ENCODE results near the gene HSF5. TPM values are rescaled to one million over a fixed set of nuclear protein-coding genes. Genes with fewer than 3 reads are reported as not detected.
"Not testable (repeated sequence)": the region's sequence is repeated elsewhere in the genome, so short reads cannot be mapped to it uniquely, and the experiment has no call there.

The HSF5 gene
- total RNA-seq, 1 donor from 2014 or later: 0.20 TPM

DNA sequence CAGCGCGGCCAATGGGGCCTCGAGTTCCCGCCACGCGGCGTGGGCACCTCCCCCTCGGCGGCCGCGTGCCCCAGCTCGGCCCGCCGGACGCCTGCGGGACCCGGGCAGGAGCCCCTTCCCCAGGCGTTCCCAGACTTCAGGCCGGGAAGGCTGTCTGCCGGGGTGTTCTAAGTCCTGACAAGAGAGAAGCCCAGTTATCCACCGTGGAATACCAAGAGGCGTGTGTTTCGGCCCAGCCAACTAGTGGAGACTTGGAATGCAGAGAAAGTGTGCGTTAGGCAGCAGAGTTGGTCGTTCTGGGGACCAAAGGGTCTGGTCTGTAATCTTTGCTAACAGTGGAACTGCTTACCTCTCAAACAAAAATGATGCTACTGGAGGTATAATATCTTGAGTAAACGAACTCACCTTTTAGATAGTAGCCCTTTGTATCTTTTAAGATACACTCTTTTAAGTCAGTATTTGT, 251 bp upstream of the HSF5 start:
- H3K9me3 ChIP-seq: no peaks in the 10 kb centered on the region
- H3K27me3 ChIP-seq: no peaks in the 10 kb centered on the region
- TF ChIP-seq, protein P1, sequence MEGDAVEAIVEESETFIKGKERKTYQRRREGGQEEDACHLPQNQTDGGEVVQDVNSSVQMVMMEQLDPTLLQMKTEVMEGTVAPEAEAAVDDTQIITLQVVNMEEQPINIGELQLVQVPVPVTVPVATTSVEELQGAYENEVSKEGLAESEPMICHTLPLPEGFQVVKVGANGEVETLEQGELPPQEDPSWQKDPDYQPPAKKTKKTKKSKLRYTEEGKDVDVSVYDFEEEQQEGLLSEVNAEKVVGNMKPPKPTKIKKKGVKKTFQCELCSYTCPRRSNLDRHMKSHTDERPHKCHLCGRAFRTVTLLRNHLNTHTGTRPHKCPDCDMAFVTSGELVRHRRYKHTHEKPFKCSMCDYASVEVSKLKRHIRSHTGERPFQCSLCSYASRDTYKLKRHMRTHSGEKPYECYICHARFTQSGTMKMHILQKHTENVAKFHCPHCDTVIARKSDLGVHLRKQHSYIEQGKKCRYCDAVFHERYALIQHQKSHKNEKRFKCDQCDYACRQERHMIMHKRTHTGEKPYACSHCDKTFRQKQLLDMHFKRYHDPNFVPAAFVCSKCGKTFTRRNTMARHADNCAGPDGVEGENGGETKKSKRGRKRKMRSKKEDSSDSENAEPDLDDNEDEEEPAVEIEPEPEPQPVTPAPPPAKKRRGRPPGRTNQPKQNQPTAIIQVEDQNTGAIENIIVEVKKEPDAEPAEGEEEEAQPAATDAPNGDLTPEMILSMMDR (IDR thresholded peaks at IDR 0.05): no peak
- DNase-seq: no peak
- no peak overlapping the region for H3K4me3 ChIP-seq
- no peaks in the 10 kb centered on the region for H3K4me1 ChIP-seq
- intact Hi-C loops (cut with DNase I): no loop called here
- ATAC-seq: no peak
- H3K27ac ChIP-seq: no peak overlapping the region
- peaks cover 50% of the 10 kb centered on the region for H3K36me3 ChIP-seq

DNA sequence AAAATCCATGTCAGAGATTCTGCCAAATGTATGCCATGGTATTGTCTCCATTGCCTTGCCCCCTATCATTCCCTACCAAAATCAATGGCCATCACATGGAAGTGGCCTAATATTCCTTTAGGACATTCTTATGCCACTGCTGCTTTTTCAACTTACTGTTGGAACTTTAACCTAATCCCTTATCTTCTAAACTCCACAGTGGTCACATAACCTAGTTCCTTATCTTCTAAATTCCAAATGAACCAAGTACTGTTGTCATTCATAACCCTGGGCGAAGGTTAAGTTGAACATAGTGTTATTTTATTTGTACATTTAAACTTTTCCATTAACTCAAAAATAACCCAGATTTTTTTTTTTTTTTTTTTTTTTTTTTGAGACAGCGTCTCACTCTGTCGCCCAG, 3.6 kb downstream of the HSF5 start:
- Histone ChIP-seq H3K9me3 (no peaks in the 10 kb centered on the region), H3K4me3 (no peak overlapping the region), H3K36me3 (peaks cover 12% of the 10 kb centered on the region), H3K4me1 (no peaks in the 10 kb centered on the region), H3K27ac (no peak overlapping the region), H3K27me3 (no peaks in the 10 kb centered on the region)
- intact Hi-C loops (cut with DNase I): no loop called here
- ATAC-seq (no peak), DNase-seq (no peak)
- TF ChIP-seq, protein P1 (IDR thresholded peaks at IDR 0.05): no peak

DNA sequence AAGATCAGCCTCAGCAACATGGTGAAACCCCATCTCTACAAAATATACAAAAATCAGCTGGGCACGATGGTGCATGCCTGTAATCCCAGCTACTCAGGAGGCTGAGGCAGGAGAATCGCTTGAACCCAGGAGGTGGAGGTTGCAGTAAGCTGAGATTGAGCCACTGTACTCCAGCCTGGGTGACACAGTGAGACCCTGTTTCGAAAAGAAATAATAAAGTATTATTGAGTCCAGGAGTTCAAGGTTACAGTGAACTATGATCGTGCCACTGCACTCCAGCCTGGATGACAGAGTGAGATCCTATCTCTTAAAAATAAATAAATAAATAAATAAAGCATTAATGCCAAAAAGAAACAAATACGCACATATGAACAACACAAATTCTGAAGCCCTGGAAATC, 6.4 kb downstream of the HSF5 start:
- ATAC-seq; H3K27ac ChIP-seq; H3K4me1 ChIP-seq; H3K36me3 ChIP-seq; intact Hi-C loops (cut with DNase I); H3K9me3 ChIP-seq; H3K27me3 ChIP-seq; H3K4me3 ChIP-seq; DNase-seq: not testable (repeated sequence)

DNA sequence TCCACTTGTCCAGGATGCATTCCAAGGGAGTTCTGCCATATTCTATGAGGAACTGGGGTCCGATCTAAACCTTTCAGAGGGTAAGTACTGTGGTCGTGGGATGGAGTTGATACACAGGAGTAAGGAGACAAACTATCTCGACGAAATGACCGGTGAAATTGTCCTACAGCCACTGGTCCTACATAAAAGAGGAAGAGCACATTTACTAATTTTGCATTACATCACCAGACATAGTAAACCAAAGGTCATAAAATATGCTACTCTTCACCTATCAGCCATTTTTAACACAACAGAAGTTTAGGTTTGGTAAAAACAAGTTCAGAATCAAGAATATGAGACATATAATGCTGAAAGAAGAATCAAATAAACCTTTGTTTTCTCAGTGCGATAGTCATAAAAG, 8.1 kb downstream of the HSF5 start:
- Histone ChIP-seq H3K4me1 (no peaks in the 10 kb centered on the region), H3K9me3 (no peaks in the 10 kb centered on the region), H3K27ac (no peak overlapping the region), H3K36me3 (no peaks in the 10 kb centered on the region), H3K4me3 (no peak overlapping the region), H3K27me3 (no peaks in the 10 kb centered on the region)
- ATAC-seq (peak; percentile 56), DNase-seq (no peak)
- intact Hi-C loops (cut with DNase I): no loop called here
- TF ChIP-seq, protein P1 (IDR thresholded peaks at IDR 0.05): no peak

DNA sequence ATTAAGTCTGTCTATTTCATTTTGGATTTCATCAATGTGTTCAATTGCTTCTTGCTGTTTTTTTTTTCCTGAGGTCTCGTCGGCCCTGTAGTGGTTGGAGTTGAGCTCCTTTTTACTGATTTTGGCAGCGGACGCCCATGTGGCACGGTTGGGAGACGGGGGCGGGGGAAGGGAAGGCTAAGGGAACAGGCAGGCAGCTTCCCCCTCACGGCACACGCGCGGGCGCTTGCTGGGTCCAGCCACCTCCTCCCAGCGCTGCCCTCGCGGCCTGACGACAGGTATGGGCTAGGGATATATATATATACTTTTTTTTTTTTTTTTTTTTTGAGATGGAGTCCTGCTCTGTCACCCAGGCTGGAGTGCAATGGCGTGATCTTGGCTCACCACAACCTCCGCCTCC, 11.4 kb downstream of the HSF5 start:
- Histone ChIP-seq H3K27ac (no peak overlapping the region), H3K9me3 (no peaks in the 10 kb centered on the region), H3K27me3 (no peaks in the 10 kb centered on the region), H3K36me3 (no peaks in the 10 kb centered on the region), H3K4me1 (no peaks in the 10 kb centered on the region), H3K4me3 (no peak overlapping the region)
- DNase-seq: no peak
- intact Hi-C loops (cut with DNase I): no loop called here
- TF ChIP-seq, protein P1 (IDR thresholded peaks at IDR 0.05): no peak
- no peak for ATAC-seq

DNA sequence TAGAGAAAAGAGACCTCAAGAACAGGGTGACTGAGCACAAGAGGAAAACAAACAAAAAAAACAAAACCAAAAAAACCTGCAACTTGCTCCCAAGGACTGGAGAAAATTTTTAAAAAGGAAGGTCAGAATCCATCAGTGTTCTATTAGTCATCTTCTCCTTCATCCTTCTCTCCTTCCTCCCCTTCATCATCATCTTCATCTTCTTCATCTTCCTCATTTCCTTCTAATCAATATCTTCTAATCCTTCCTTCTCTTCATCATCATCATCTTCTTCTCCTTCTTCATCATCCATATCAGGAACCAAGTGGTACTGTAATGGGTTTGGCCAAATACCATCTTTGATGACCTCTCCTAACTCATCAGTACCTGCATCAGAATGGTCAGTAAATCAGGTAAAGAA, 12.2 kb downstream of the HSF5 start:
- Histone ChIP-seq H3K4me3 (no peak overlapping the region), H3K36me3 (no peaks in the 10 kb centered on the region), H3K27me3 (no peaks in the 10 kb centered on the region), H3K9me3 (no peaks in the 10 kb centered on the region), H3K27ac (no peak overlapping the region), H3K4me1 (no peaks in the 10 kb centered on the region)
- no peak for DNase-seq
- intact Hi-C loops (cut with DNase I): no loop called here
- no peak for ATAC-seq
- TF ChIP-seq, protein P1 (IDR thresholded peaks at IDR 0.05): no peak
